Measurements from ENCODE around the gene FREM1.

FREM1 gene

DNA sequence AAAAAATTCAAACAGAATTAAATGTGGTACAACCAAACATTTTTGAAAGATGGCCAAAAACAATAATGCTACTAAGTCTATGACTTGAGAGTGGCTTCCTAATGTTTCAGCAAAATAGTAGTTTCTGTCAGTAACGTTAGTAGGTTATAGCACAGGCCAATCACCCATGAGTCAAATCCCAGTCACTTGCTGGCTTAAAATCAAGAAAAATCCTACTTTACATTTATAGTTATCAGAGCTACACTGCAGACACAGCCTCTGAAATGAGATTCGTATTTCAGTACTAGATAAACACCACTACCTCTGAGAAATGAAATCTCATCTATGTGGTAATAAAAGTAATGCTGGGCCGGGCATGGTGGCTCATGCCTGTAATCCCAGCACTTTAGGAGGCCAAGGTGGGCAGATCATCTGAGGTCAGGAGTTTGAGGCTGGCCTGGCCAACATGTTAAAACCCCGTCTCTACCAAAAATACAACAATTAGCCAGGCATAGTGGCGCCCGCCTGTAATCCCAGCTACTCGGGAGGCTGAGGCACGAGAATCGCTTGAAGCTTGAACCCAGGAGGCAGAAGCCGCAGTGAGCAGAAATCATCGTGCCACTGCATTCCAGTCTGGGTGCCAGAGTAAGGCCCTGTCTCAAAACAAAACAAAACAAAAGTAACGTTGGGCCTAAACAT lies 223.0 kb downstream of the FREM1 start:
- H3K9ac ChIP-seq (ENCODE audit: low read length): no peak overlapping the region
- no peaks in the 10 kb centered on the region for H3K27me3 ChIP-seq (ENCODE audit: control insufficient read depth, insufficient read depth, low read length)
- no peaks in the 10 kb centered on the region for H3K9me3 ChIP-seq (ENCODE audit: control insufficient read depth, low read depth, low read length)
- H3K4me1 ChIP-seq (ENCODE audit: control insufficient read depth, low read depth, low read length): peaks cover 3% of the 10 kb centered on the region
- H3K4me3 ChIP-seq (ENCODE audit: low read length): no peak overlapping the region
- H3K36me3 ChIP-seq (ENCODE audit: control insufficient read depth, low read depth, low read length): peaks cover 18% of the 10 kb centered on the region
- no peak overlapping the region for H3K27ac ChIP-seq (ENCODE audit: low read length)

DNA sequence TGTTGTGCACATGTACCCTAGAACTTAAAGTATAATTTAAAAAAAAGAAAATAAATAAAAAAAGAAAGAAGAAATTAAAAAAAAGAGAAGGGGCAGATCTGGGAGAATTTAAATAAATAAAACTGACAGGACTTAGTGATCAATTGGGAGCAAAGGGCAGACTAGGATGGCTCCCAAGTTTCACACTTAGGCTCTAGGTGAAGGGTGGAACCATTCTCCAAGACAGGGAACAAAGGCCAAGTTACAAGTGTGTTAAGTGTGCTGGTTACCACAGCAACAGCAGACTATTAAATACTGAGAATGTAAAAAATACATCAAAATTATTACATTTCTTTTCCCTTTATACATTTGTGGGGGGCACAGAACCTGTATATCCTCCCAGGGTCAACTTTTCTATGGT lies 224.1 kb downstream of the FREM1 start:
- Histone ChIP-seq H3K4me3 (ENCODE audit: low read length) (no peak overlapping the region), H3K9me3 (ENCODE audit: control insufficient read depth, low read depth, low read length) (no peaks in the 10 kb centered on the region), H3K27me3 (ENCODE audit: control insufficient read depth, insufficient read depth, low read length) (no peaks in the 10 kb centered on the region), H3K36me3 (ENCODE audit: control insufficient read depth, low read depth, low read length) (peaks cover 18% of the 10 kb centered on the region), H3K27ac (ENCODE audit: low read length) (no peak overlapping the region), H3K9ac (ENCODE audit: low read length) (no peak overlapping the region), H3K4me1 (ENCODE audit: control insufficient read depth, low read depth, low read length) (no peaks in the 10 kb centered on the region)

Data from iPS-18a (cell line).